IMR-90 (cell line): ENCODE results near the gene TDRKH. TPM values are rescaled to one million over a fixed set of nuclear protein-coding genes. Genes with fewer than 3 reads are reported as not detected.

Experiments used
- ATAC-seq: fragments of 200-7000 bp; cut with Tn5 transposase; 2 replicates; pipeline ENCODE4 v1.9.1; 2020; ENCODE audit warnings: low read depth, mild to moderate bottlenecking, moderate library complexity
- BruUV-seq: library from RNA; stranded (reverse); fragments of 400-500 nt; replicated peaks from 2 replicates; lab custom pipeline; 2021; lab: Mats Ljungman, UMichigan
- CTCF ChIA-PET: fragments of 300-600 bp; formaldehyde crosslinking; extraction: SDS; loops from one replicate; lab custom pipeline; 2021; ENCODE audit warnings: antibody characterized with exemption; lab: Yijun Ruan, JAX
- POLR2A ChIA-PET: fragments of 300-600 bp; sonication (Branson Sonifier 250); formaldehyde crosslinking; loops from one replicate; lab custom pipeline; 2022; ENCODE audit warnings: antibody characterized with exemption; ENCODE audit not compliant: unreplicated experiment; lab: Charles Lee
- DNase-seq: peaks from one replicate; pipeline ENCODE4 v3.0.0; 2013
- H2AFZ ChIP-seq: replicated peaks from 2 replicates; pipeline ENCODE3; 2013; ENCODE audit warnings: low read length, mild to moderate bottlenecking; ENCODE audit not compliant: poor library complexity
- H2AK5ac ChIP-seq: 2 replicates; pipeline ENCODE4 v1.6.1; 2013; ENCODE audit warnings: low read depth, low read length, inconsistent platforms
- H2AK9ac ChIP-seq: replicated peaks from 2 replicates; pipeline ENCODE3; 2013; ENCODE audit warnings: mild to moderate bottlenecking, low read depth, low read length, moderate library complexity; ENCODE audit not compliant: poor library complexity
- H2BK120ac ChIP-seq: 2 replicates; pipeline ENCODE4 v1.6.1; 2013; ENCODE audit warnings: low read depth, low read length, inconsistent platforms
- H2BK15ac ChIP-seq: 3 replicates; pipeline ENCODE4 v1.6.1; 2013; ENCODE audit warnings: low read depth, low read length, inconsistent platforms
- H2BK20ac ChIP-seq: 2 replicates; pipeline ENCODE4 v1.6.1; 2013; ENCODE audit warnings: low read depth, mild to moderate bottlenecking, inconsistent platforms, low read length, moderate library complexity
- H2BK5ac ChIP-seq: 2 replicates; pipeline ENCODE4 v1.6.1; 2013; ENCODE audit warnings: mild to moderate bottlenecking, low read depth, low read length, inconsistent platforms; ENCODE audit not compliant: poor library complexity, severe bottlenecking
- H3K14ac ChIP-seq: replicated peaks from 2 replicates; pipeline ENCODE4 v1.6.1; 2013; ENCODE audit warnings: low read depth, low read length, inconsistent platforms
- H3K18ac ChIP-seq: 2 replicates; pipeline ENCODE4 v1.6.1; 2013; ENCODE audit warnings: low read depth, low read length, control low read depth
- H3K23ac ChIP-seq: 2 replicates; pipeline ENCODE4 v1.6.1; 2013; ENCODE audit warnings: low read depth, low read length, inconsistent platforms
- H3K27ac ChIP-seq: 2 replicates; pipeline ENCODE4 v1.5.1; 2013; ENCODE audit warnings: mild to moderate bottlenecking, control low read depth, low read length; ENCODE audit not compliant: insufficient read depth
- H3K27me3 ChIP-seq: 2 replicates; pipeline ENCODE4 v1.6.1; 2013; ENCODE audit warnings: low read length; ENCODE audit not compliant: control insufficient read depth, insufficient read depth
- H3K36me3 ChIP-seq: 2 replicates; pipeline ENCODE4 v1.6.1; 2013; ENCODE audit warnings: low read length, mixed read lengths; ENCODE audit not compliant: control insufficient read depth, insufficient read depth
- H3K4ac ChIP-seq: 2 replicates; pipeline ENCODE4 v1.6.1; 2013; ENCODE audit warnings: low read depth, low read length, inconsistent platforms
- H3K4me1 ChIP-seq: 2 replicates; pipeline ENCODE4 v1.6.1; 2013; ENCODE audit warnings: low read length, mixed read lengths; ENCODE audit not compliant: control insufficient read depth, insufficient read depth
- H3K4me2 ChIP-seq: 2 replicates; pipeline ENCODE4 v1.6.1; 2013; ENCODE audit warnings: low read depth, mild to moderate bottlenecking, control low read depth, low read length, moderate library complexity
- H3K4me3 ChIP-seq: 2 replicates; pipeline ENCODE4 v1.5.1; 2013; ENCODE audit warnings: low read depth, mild to moderate bottlenecking, control low read depth, low read length, moderate library complexity; ENCODE audit not compliant: insufficient read depth
- H3K56ac ChIP-seq: 2 replicates; pipeline ENCODE4 v1.6.1; 2013; ENCODE audit warnings: low read length, inconsistent platforms; ENCODE audit not compliant: insufficient read depth; ENCODE audit errors: extremely low read depth
- H3K79me1 ChIP-seq, 2 experiments: 2 replicates each; pipeline ENCODE4 v1.6.1; 2013; ENCODE audit warnings: low read length in 2 of 2, inconsistent platforms in 1 of 2, low read depth in 1 of 2
- H3K9ac ChIP-seq: 2 replicates; pipeline ENCODE4 v1.6.1; 2013; ENCODE audit warnings: low read depth, low read length, control low read depth
- H3K9me1 ChIP-seq: 2 replicates; pipeline ENCODE4 v1.6.1; 2013; ENCODE audit warnings: low read length, inconsistent platforms; ENCODE audit not compliant: insufficient read depth
- H3K9me3 ChIP-seq: 2 replicates; pipeline ENCODE4 v1.6.1; 2013; ENCODE audit warnings: low read length; ENCODE audit not compliant: control insufficient read depth, insufficient read depth
- H4K20me1 ChIP-seq: 2 replicates; pipeline ENCODE4 v1.6.1; 2013; ENCODE audit warnings: low read length, inconsistent platforms; ENCODE audit not compliant: insufficient read depth
- H4K5ac ChIP-seq: 2 replicates; pipeline ENCODE4 v1.6.1; 2013; ENCODE audit warnings: mild to moderate bottlenecking, low read depth, low read length, control low read depth
- H4K8ac ChIP-seq, 2 experiments: 2 replicates each; pipeline ENCODE4 v1.6.1; 2013; ENCODE audit warnings: low read depth in 2 of 2, low read length in 2 of 2, control low read depth in 1 of 2, inconsistent platforms in 1 of 2
- H4K91ac ChIP-seq: 2 replicates; pipeline ENCODE4 v1.6.1; 2013; ENCODE audit warnings: low read depth, low read length, inconsistent platforms; ENCODE audit not compliant: insufficient read depth
- BHLHE40 ChIP-seq: fragments of 150-350 bp; IDR thresholded peaks from 2 replicates; pipeline ENCODE4 v1.6.1; 2016; ENCODE audit warnings: mild to moderate bottlenecking, low read depth, low read length
- CEBPB ChIP-seq: IDR thresholded peaks from 2 replicates; pipeline ENCODE4 v1.6.1; 2012; ENCODE audit warnings: low read depth, low read length, improper control_type of control experiment
- CHD1 ChIP-seq: IDR thresholded peaks from 2 replicates; pipeline ENCODE4 v1.6.1; 2012; ENCODE audit warnings: low read depth, low read length, improper control_type of control experiment
- FOS ChIP-seq: fragments of 150-350 bp; IDR thresholded peaks from 2 replicates; pipeline ENCODE4 v1.6.1; 2016; ENCODE audit warnings: low read depth, low read length
- MAFK ChIP-seq: IDR thresholded peaks from 2 replicates; pipeline ENCODE4 v1.6.1; 2012; ENCODE audit warnings: low read depth, low read length, improper control_type of control experiment
- MAZ ChIP-seq: IDR thresholded peaks from 2 replicates; pipeline ENCODE4 v1.6.1; 2012; ENCODE audit warnings: low read depth, mild to moderate bottlenecking, low read length, improper control_type of control experiment, moderate library complexity, borderline replicate concordance
- MXI1 ChIP-seq: IDR thresholded peaks from 2 replicates; pipeline ENCODE4 v1.6.1; 2012; ENCODE audit warnings: low read depth, mild to moderate bottlenecking, low read length, moderate library complexity, borderline replicate concordance
- NFE2L2 ChIP-seq: fragments of 150-350 bp; IDR thresholded peaks from 2 replicates; pipeline ENCODE4 v1.6.1; 2016; ENCODE audit warnings: low read depth, mild to moderate bottlenecking, low read length
- POLR2A ChIP-seq: IDR thresholded peaks from 2 replicates; pipeline ENCODE4 v1.6.1; 2012; ENCODE audit warnings: mild to moderate bottlenecking, low read depth, low read length
- RAD21 ChIP-seq: IDR thresholded peaks from 2 replicates; pipeline ENCODE4 v1.6.1; 2012; ENCODE audit warnings: low read length, improper control_type of control experiment
- RFX5 ChIP-seq: IDR thresholded peaks from 2 replicates; pipeline ENCODE4 v1.8.0; 2012; ENCODE audit warnings: low read depth, mild to moderate bottlenecking, low read length, moderate library complexity
- SMC3 ChIP-seq: fragments of 150-350 bp; IDR thresholded peaks from 2 replicates; pipeline ENCODE4 v1.6.1; 2016; ENCODE audit warnings: low read depth, mild to moderate bottlenecking, antibody characterized with exemption, low read length, moderate library complexity
- WGBS, 2 experiments: methylation state at CpG; one replicate each; pipeline versions ENCODE4 v1.1.5 to v1.1.7; 2013; ENCODE audit warnings: missing lambda C conversion rate in 2 of 2; ENCODE audit not compliant: insufficient read length in 1 of 2; ENCODE audit errors: extremely low coverage in 2 of 2; 5-methylcytosine and 5-hydroxymethylcytosine counted together
- dilution Hi-C: fragments of 300-500 bp; cut with HindIII; formaldehyde crosslinking; loops from one replicate; pipeline ENCODE4 v1.14.3; 2018; ENCODE audit warnings: low sequenced_read_pairs; ENCODE audit not compliant: unreplicated experiment
- in situ Hi-C: fragments of 300-500 bp; cut with MboI; formaldehyde crosslinking; loops from 3 replicates; pipeline ENCODE4 v1.14.3; 2019; ENCODE audit warnings: low sequenced_read_pairs, inconsistent platforms, mixed read lengths
- intact Hi-C: fragments of 100-400 bp; cut with micrococcal nuclease; formaldehyde crosslinking; loops from 2 replicates; pipeline ENCODE4 v1.10.0; 2022
- polyA plus RNA-seq, 3 experiments: library from polyadenylated mRNA; depleted of rRNA; stranded (reverse); fragments of >200 nt; gene quantifications; 2 replicates each; pipeline ENCODE4 v1.2.3, GENCODE V29; 2012; ENCODE audit warnings: low replicate concordance in 1 of 3
- total RNA-seq: library from RNA; depleted of rRNA; stranded (reverse); fragments of >200 nt; gene quantifications from 2 replicates; pipeline ENCODE4 v1.2.3, GENCODE V29; 2012
- TF ChIP-seq, protein P1 (sequence below): fragments of 150-350 bp; IDR thresholded peaks from 2 replicates; pipeline ENCODE4 v1.6.1; 2016; ENCODE audit warnings: low read depth, mild to moderate bottlenecking, low read length, moderate library complexity, borderline replicate concordance
- TF ChIP-seq, protein P2 (sequence below): conservative IDR thresholded peaks from 2 replicates; pipeline ENCODE4 v1.5.1; 2012; ENCODE audit warnings: mild to moderate bottlenecking, low read depth, low read length, improper control_type of control experiment
- TF ChIP-seq, protein P3 (sequence below): fragments of 150-350 bp; IDR thresholded peaks from 2 replicates; pipeline ENCODE4 v1.6.1; 2017; ENCODE audit warnings: mild to moderate bottlenecking, antibody characterized with exemption, low read length, low read depth

The TDRKH gene
- total and polyA plus RNA-seq, 2 of the 4 experiments (the other 2 are of a cell fraction), result 1.2 to 2.2 TPM

DNA sequence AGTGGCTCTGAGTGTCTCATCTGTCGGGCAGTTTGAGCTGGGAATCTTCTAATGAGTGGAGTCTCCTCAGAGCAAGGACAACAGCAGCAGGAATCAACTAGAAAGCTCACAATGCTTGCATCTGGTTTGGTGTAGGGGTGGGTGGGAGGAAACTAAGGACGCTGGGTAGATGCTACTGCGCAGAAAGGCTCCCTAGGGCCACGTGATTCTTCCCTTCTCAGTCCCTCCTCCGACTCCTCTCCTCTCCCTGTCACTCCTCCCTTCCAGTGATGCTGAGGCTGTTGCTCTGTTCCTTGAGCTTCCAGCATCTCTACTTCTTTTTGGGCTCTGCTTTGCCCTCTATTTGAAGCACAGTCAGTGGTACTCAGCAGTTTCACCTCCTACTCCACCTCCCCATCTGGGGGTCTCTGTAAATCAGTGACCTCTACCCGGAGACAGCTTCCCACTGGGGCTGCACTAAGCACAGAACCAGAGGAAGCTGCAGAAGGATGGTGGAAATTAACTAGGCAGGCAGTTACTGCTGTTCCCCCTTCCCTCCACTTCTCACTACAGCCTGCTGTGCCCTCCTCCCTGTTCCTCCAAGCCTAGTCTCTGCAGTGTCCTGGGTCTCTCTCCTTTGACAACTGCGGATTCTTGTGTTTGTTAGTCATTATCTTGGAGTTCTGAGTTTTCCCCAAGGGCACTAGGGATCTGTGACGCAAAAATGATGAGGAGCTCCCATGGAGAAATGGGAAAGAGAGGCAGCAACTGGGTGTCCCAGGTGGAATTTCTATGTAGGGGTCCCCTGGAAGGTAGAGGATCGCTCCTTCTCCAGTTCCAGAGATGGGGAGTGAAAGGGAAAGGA lies 9.1 kb upstream of the TDRKH start:
- POLR2A ChIA-PET, result no interaction called here
- no peak for TF ChIP-seq POLR2A
- TF ChIP-seq, protein P1, sequence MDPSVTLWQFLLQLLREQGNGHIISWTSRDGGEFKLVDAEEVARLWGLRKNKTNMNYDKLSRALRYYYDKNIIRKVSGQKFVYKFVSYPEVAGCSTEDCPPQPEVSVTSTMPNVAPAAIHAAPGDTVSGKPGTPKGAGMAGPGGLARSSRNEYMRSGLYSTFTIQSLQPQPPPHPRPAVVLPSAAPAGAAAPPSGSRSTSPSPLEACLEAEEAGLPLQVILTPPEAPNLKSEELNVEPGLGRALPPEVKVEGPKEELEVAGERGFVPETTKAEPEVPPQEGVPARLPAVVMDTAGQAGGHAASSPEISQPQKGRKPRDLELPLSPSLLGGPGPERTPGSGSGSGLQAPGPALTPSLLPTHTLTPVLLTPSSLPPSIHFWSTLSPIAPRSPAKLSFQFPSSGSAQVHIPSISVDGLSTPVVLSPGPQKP, result no peak
- no peak for TF ChIP-seq SMC3
- TF ChIP-seq CEBPB, result no peak
- TF ChIP-seq MAZ, result no peak
- TF ChIP-seq RAD21, result no peak
- TF ChIP-seq RFX5, result no peak
- TF ChIP-seq, protein P2, sequence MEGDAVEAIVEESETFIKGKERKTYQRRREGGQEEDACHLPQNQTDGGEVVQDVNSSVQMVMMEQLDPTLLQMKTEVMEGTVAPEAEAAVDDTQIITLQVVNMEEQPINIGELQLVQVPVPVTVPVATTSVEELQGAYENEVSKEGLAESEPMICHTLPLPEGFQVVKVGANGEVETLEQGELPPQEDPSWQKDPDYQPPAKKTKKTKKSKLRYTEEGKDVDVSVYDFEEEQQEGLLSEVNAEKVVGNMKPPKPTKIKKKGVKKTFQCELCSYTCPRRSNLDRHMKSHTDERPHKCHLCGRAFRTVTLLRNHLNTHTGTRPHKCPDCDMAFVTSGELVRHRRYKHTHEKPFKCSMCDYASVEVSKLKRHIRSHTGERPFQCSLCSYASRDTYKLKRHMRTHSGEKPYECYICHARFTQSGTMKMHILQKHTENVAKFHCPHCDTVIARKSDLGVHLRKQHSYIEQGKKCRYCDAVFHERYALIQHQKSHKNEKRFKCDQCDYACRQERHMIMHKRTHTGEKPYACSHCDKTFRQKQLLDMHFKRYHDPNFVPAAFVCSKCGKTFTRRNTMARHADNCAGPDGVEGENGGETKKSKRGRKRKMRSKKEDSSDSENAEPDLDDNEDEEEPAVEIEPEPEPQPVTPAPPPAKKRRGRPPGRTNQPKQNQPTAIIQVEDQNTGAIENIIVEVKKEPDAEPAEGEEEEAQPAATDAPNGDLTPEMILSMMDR, result no peak
- TF ChIP-seq BHLHE40, result no peak
- TF ChIP-seq MXI1, result no peak
- TF ChIP-seq FOS, result no peak
- TF ChIP-seq, protein P3, sequence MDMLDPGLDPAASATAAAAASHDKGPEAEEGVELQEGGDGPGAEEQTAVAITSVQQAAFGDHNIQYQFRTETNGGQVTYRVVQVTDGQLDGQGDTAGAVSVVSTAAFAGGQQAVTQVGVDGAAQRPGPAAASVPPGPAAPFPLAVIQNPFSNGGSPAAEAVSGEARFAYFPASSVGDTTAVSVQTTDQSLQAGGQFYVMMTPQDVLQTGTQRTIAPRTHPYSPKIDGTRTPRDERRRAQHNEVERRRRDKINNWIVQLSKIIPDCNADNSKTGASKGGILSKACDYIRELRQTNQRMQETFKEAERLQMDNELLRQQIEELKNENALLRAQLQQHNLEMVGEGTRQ, result no peak
- no peak for TF ChIP-seq MAFK
- TF ChIP-seq NFE2L2, result no peak
- no peak for TF ChIP-seq CHD1

More for the DNA sequence above, 9.1 kb upstream of the TDRKH start:
- intact Hi-C loops (no loop called here), dilution Hi-C loops (loop anchor here (25.0 kb wide), 1 partner anchor 88 kb away; no protein-coding TSS in a partner anchor), in situ Hi-C loops (no loop called here)
- Histone ChIP-seq H3K4me3 (no peak overlapping the region), H3K4ac (no peak overlapping the region), H2BK15ac (no peak overlapping the region), H2BK20ac (no peak overlapping the region), H4K91ac (no peak overlapping the region), H3K4me1 (no peaks in the 10 kb centered on the region), H3K27me3 (peaks cover 73% of the 10 kb centered on the region), H2BK5ac (no peak overlapping the region), H3K23ac (no peak overlapping the region), H3K4me2 (no peak overlapping the region), H4K8ac (no peak overlapping the region), H3K56ac (no peak overlapping the region), H4K5ac (no peak overlapping the region), H3K36me3 (no peaks in the 10 kb centered on the region), H2AK9ac (no peak overlapping the region), H2AFZ (no peak overlapping the region), H3K9me3 (no peaks in the 10 kb centered on the region), H2BK120ac (no peak overlapping the region), H2AK5ac (no peak overlapping the region), H3K18ac (no peak overlapping the region), H3K9me1 (no peaks in the 10 kb centered on the region), H3K14ac (no peak overlapping the region), H3K79me1 (no peaks in the 10 kb centered on the region), H4K20me1 (no peaks in the 10 kb centered on the region), H3K9ac (no peak overlapping the region), H3K27ac (no peak overlapping the region)
- WGBS, 2 experiments, result no CpG with 5 or more reads among the region's 9 CpGs
- no peak for DNase-seq
- CTCF ChIA-PET, result no interaction called here
- no TSS peak for BruUV-seq
- ATAC-seq, result no peak
